Measurements from ENCODE around the gene ENTPD7. TPM values are rescaled to one million over a fixed set of nuclear protein-coding genes. Genes with fewer than 3 reads are reported as not detected.

The ENTPD7 gene
- polyA plus RNA-seq, 2 donors = 1.3 to 2.5 TPM

GRCh38 chr10:99660662-99661376, 1.5 kb downstream of the ENTPD7 start:
- H3K4me3 ChIP-seq (ENCODE audit: low read depth in 1 of 2, low read length in 2 of 2) = no peak overlapping the region
- H3K27ac ChIP-seq (ENCODE audit: low read depth in 2 of 2, low read length in 1 of 2) = no peak overlapping the region
- peaks cover 0 to 5% of the 10 kb centered on the region in 2 donors for H3K36me3 ChIP-seq (ENCODE audit: control insufficient read depth in 2 of 2, insufficient read depth in 2 of 2, low read length in 1 of 2)
- H3K4me1 ChIP-seq (ENCODE audit: control insufficient read depth in 2 of 2, insufficient read depth in 2 of 2, low read length in 1 of 2) = peaks cover 0 to 2% of the 10 kb centered on the region in 2 donors
- no peaks in the 10 kb centered on the region for H3K27me3 ChIP-seq (ENCODE audit: control insufficient read depth in 1 of 2, insufficient read depth in 2 of 2, low read length in 2 of 2)
- H3K9me3 ChIP-seq (ENCODE audit: control insufficient read depth in 2 of 2, insufficient read depth in 1 of 2, low read depth in 1 of 2, low read length in 1 of 2) = no peaks in the 10 kb centered on the region
- 75 to 76% methylated on average over 6 of the region's 6 CpGs for WGBS, 2 donors

GRCh38 chr10:99661377-99661763, 2.1 kb downstream of the ENTPD7 start:
- H3K36me3 ChIP-seq (ENCODE audit: control insufficient read depth in 2 of 2, insufficient read depth in 2 of 2, low read length in 1 of 2) = peaks cover 0 to 5% of the 10 kb centered on the region in 2 donors
- H3K9me3 ChIP-seq (ENCODE audit: control insufficient read depth in 2 of 2, insufficient read depth in 1 of 2, low read depth in 1 of 2, low read length in 1 of 2) = no peaks in the 10 kb centered on the region
- no peaks in the 10 kb centered on the region for H3K27me3 ChIP-seq (ENCODE audit: control insufficient read depth in 1 of 2, insufficient read depth in 2 of 2, low read length in 2 of 2)
- peaks cover 0 to 2% of the 10 kb centered on the region in 2 donors for H3K4me1 ChIP-seq (ENCODE audit: control insufficient read depth in 2 of 2, insufficient read depth in 2 of 2, low read length in 1 of 2)
- WGBS, 2 donors = 35 to 48% methylated on average over 6 of the region's 6 CpGs
- H3K4me3 ChIP-seq (ENCODE audit: low read depth in 1 of 2, low read length in 2 of 2) = no peak overlapping the region
- H3K27ac ChIP-seq (ENCODE audit: low read depth in 2 of 2, low read length in 1 of 2) = no peak overlapping the region

GRCh38 chr10:99665304-99665703, 6.0 kb downstream of the ENTPD7 start:
- Histone ChIP-seq H3K27me3 (ENCODE audit: control insufficient read depth in 1 of 2, insufficient read depth in 2 of 2, low read length in 2 of 2) (no peaks in the 10 kb centered on the region), H3K4me1 (ENCODE audit: control insufficient read depth in 2 of 2, insufficient read depth in 2 of 2, low read length in 1 of 2) (no peaks in the 10 kb centered on the region), H3K27ac (ENCODE audit: low read depth in 2 of 2, low read length in 1 of 2) (no peak overlapping the region), H3K4me3 (ENCODE audit: low read depth in 1 of 2, low read length in 2 of 2) (no peak overlapping the region), H3K36me3 (ENCODE audit: control insufficient read depth in 2 of 2, insufficient read depth in 2 of 2, low read length in 1 of 2) (peaks cover 0 to 5% of the 10 kb centered on the region in 2 donors), H3K9me3 (ENCODE audit: control insufficient read depth in 2 of 2, insufficient read depth in 1 of 2, low read depth in 1 of 2, low read length in 1 of 2) (no peaks in the 10 kb centered on the region)
- 97 to 98% methylated on average over 2 of the region's 2 CpGs for whole genome bisulfite sequencing, 2 donors

- Histone ChIP-seq H3K4me3 (ENCODE audit: low read depth in 1 of 2, low read length in 2 of 2) (no peak overlapping the region), H3K9me3 (ENCODE audit: control insufficient read depth in 2 of 2, insufficient read depth in 1 of 2, low read depth in 1 of 2, low read length in 1 of 2) (no peaks in the 10 kb centered on the region), H3K4me1 (ENCODE audit: control insufficient read depth in 2 of 2, insufficient read depth in 2 of 2, low read length in 1 of 2) (no peaks in the 10 kb centered on the region), H3K27ac (ENCODE audit: low read depth in 2 of 2, low read length in 1 of 2) (no peak overlapping the region), H3K36me3 (ENCODE audit: control insufficient read depth in 2 of 2, insufficient read depth in 2 of 2, low read length in 1 of 2) (peaks cover 3 to 5% of the 10 kb centered on the region in 2 donors), H3K27me3 (ENCODE audit: control insufficient read depth in 1 of 2, insufficient read depth in 2 of 2, low read length in 2 of 2) (no peaks in the 10 kb centered on the region)
- WGBS, 2 donors = 65 to 76% methylated on average over 4 of the region's 4 CpGs
Observed at GRCh38 chr10:99667108-99667751, 7.9 kb downstream of the ENTPD7 start.

- Histone ChIP-seq H3K27me3 (ENCODE audit: control insufficient read depth in 1 of 2, insufficient read depth in 2 of 2, low read length in 2 of 2) (no peaks in the 10 kb centered on the region), H3K9me3 (ENCODE audit: control insufficient read depth in 2 of 2, insufficient read depth in 1 of 2, low read depth in 1 of 2, low read length in 1 of 2) (no peaks in the 10 kb centered on the region)
- 87 to 91% methylated on average over 2 of the region's 2 CpGs for WGBS, 2 donors
Observed at GRCh38 chr10:99671386-99671785, 12.1 kb downstream of the ENTPD7 start.

GRCh38 chr10:99672884-99673283, 13.6 kb downstream of the ENTPD7 start:
- H3K4me3 ChIP-seq (ENCODE audit: low read depth in 1 of 2, low read length in 2 of 2) = no peak overlapping the region
- H3K4me1 ChIP-seq (ENCODE audit: control insufficient read depth in 2 of 2, insufficient read depth in 2 of 2, low read length in 1 of 2) = no peaks in the 10 kb centered on the region
- H3K9me3 ChIP-seq (ENCODE audit: control insufficient read depth in 2 of 2, insufficient read depth in 1 of 2, low read depth in 1 of 2, low read length in 1 of 2) = no peaks in the 10 kb centered on the region
- H3K36me3 ChIP-seq (ENCODE audit: control insufficient read depth in 2 of 2, insufficient read depth in 2 of 2, low read length in 1 of 2) = peaks cover 0 to 3% of the 10 kb centered on the region in 2 donors
- H3K27ac ChIP-seq (ENCODE audit: low read depth in 2 of 2, low read length in 1 of 2) = no peak overlapping the region
- WGBS, 2 donors = 88 to 89% methylated on average over 2 of the region's 2 CpGs
- no peaks in the 10 kb centered on the region for H3K27me3 ChIP-seq (ENCODE audit: control insufficient read depth in 1 of 2, insufficient read depth in 2 of 2, low read length in 2 of 2)

More at GRCh38 chr10:99671386-99671785, 12.1 kb downstream of the ENTPD7 start:
- H3K36me3 ChIP-seq (ENCODE audit: control insufficient read depth in 2 of 2, insufficient read depth in 2 of 2, low read length in 1 of 2) = peaks cover 0 to 3% of the 10 kb centered on the region in 2 donors
- H3K4me1 ChIP-seq (ENCODE audit: control insufficient read depth in 2 of 2, insufficient read depth in 2 of 2, low read length in 1 of 2) = no peaks in the 10 kb centered on the region
- H3K4me3 ChIP-seq (ENCODE audit: low read depth in 1 of 2, low read length in 2 of 2) = no peak overlapping the region
- H3K27ac ChIP-seq (ENCODE audit: low read depth in 2 of 2, low read length in 1 of 2) = no peak overlapping the region

GRCh38 chr10:99673492-99673891, 14.2 kb downstream of the ENTPD7 start:
- Histone ChIP-seq H3K36me3 (ENCODE audit: control insufficient read depth in 2 of 2, insufficient read depth in 2 of 2, low read length in 1 of 2) (peaks cover 0 to 3% of the 10 kb centered on the region in 2 donors), H3K9me3 (ENCODE audit: control insufficient read depth in 2 of 2, insufficient read depth in 1 of 2, low read depth in 1 of 2, low read length in 1 of 2) (no peaks in the 10 kb centered on the region), H3K4me1 (ENCODE audit: control insufficient read depth in 2 of 2, insufficient read depth in 2 of 2, low read length in 1 of 2) (no peaks in the 10 kb centered on the region), H3K27ac (ENCODE audit: low read depth in 2 of 2, low read length in 1 of 2) (no peak overlapping the region), H3K4me3 (ENCODE audit: low read depth in 1 of 2, low read length in 2 of 2) (no peak overlapping the region), H3K27me3 (ENCODE audit: control insufficient read depth in 1 of 2, insufficient read depth in 2 of 2, low read length in 2 of 2) (no peaks in the 10 kb centered on the region)
- WGBS, 2 donors = 48% methylated on average over 2 of the region's 2 CpGs

- Histone ChIP-seq H3K36me3 (ENCODE audit: control insufficient read depth in 2 of 2, insufficient read depth in 2 of 2, low read length in 1 of 2) (peaks cover 3 to 5% of the 10 kb centered on the region in 2 donors), H3K4me3 (ENCODE audit: low read depth in 1 of 2, low read length in 2 of 2) (no peak overlapping the region), H3K9me3 (ENCODE audit: control insufficient read depth in 2 of 2, insufficient read depth in 1 of 2, low read depth in 1 of 2, low read length in 1 of 2) (no peaks in the 10 kb centered on the region), H3K27me3 (ENCODE audit: control insufficient read depth in 1 of 2, insufficient read depth in 2 of 2, low read length in 2 of 2) (no peaks in the 10 kb centered on the region), H3K4me1 (ENCODE audit: control insufficient read depth in 2 of 2, insufficient read depth in 2 of 2, low read length in 1 of 2) (no peaks in the 10 kb centered on the region), H3K27ac (ENCODE audit: low read depth in 2 of 2, low read length in 1 of 2) (no peak overlapping the region)
- 88 to 91% methylated on average over 1 of the region's 1 CpG for WGBS, 2 donors
Observed at GRCh38 chr10:99674762-99675161, 15.5 kb downstream of the ENTPD7 start.

GRCh38 chr10:99676426-99676825, 17.1 kb downstream of the ENTPD7 start:
- H3K27ac ChIP-seq (ENCODE audit: low read depth in 2 of 2, low read length in 1 of 2) = no peak overlapping the region
- no peak overlapping the region for H3K4me3 ChIP-seq (ENCODE audit: low read depth in 1 of 2, low read length in 2 of 2)
- no peaks in the 10 kb centered on the region for H3K4me1 ChIP-seq (ENCODE audit: control insufficient read depth in 2 of 2, insufficient read depth in 2 of 2, low read length in 1 of 2)
- H3K9me3 ChIP-seq (ENCODE audit: control insufficient read depth in 2 of 2, insufficient read depth in 1 of 2, low read depth in 1 of 2, low read length in 1 of 2) = no peaks in the 10 kb centered on the region
- H3K36me3 ChIP-seq (ENCODE audit: control insufficient read depth in 2 of 2, insufficient read depth in 2 of 2, low read length in 1 of 2) = peaks cover 3 to 6% of the 10 kb centered on the region in 2 donors
- H3K27me3 ChIP-seq (ENCODE audit: control insufficient read depth in 1 of 2, insufficient read depth in 2 of 2, low read length in 2 of 2) = no peaks in the 10 kb centered on the region

- WGBS, 2 donors = 81 to 82% methylated on average over 3 of the region's 3 CpGs
- Histone ChIP-seq H3K27ac (ENCODE audit: low read depth in 2 of 2, low read length in 1 of 2) (no peak overlapping the region), H3K4me3 (ENCODE audit: low read depth in 1 of 2, low read length in 2 of 2) (no peak overlapping the region)
Observed at GRCh38 chr10:99676895-99677294, 17.6 kb downstream of the ENTPD7 start.

More at GRCh38 chr10:99676895-99677294, 17.6 kb downstream of the ENTPD7 start:
- no peaks in the 10 kb centered on the region for H3K9me3 ChIP-seq (ENCODE audit: control insufficient read depth in 2 of 2, insufficient read depth in 1 of 2, low read depth in 1 of 2, low read length in 1 of 2)
- H3K4me1 ChIP-seq (ENCODE audit: control insufficient read depth in 2 of 2, insufficient read depth in 2 of 2, low read length in 1 of 2) = no peaks in the 10 kb centered on the region
- H3K27me3 ChIP-seq (ENCODE audit: control insufficient read depth in 1 of 2, insufficient read depth in 2 of 2, low read length in 2 of 2) = no peaks in the 10 kb centered on the region
- H3K36me3 ChIP-seq (ENCODE audit: control insufficient read depth in 2 of 2, insufficient read depth in 2 of 2, low read length in 1 of 2) = peaks cover 3 to 6% of the 10 kb centered on the region in 2 donors

Data from esophagus (tissue), 2 donors.